Measurements from ENCODE around the gene AKT3.

- no peak for TF ChIP-seq CTCF (conservative IDR thresholded peaks at IDR 0.05 in 1 of 2, IDR thresholded peaks at IDR 0.05 in 1 of 2; ENCODE audit: low read depth in 1 of 2, low read length in 2 of 2)
- no peak for TF ChIP-seq EZH2 (IDR thresholded peaks at IDR 0.05; ENCODE audit: low read length, missing control alignments)
Measured at GRCh38 chr1:243746751-243747150, 103.3 kb downstream of the AKT3 start.

Measured in fibroblast of lung (primary cell).